ENCODE data around the gene CRISPLD2. TPM values are rescaled to one million over a fixed set of nuclear protein-coding genes. Genes with fewer than 3 reads are reported as not detected.

The CRISPLD2 gene
- total RNA-seq, 1 experiment from 2014 or later, result 9.4 TPM

- Mint-ChIP-seq H3K9me3 (no peaks in the 10 kb centered on the region; the same call in 1 of the 2 replicates), H3K27me3 (ENCODE audit: low read depth) (no peaks in the 10 kb centered on the region), H3K36me3 (peaks cover 7% of the 10 kb centered on the region; the same call in 1 of the 2 replicates), H3K4me3 (no peak overlapping the region), H3K4me1 (peaks cover 10% of the 10 kb centered on the region; the same call in 1 of the 2 replicates), H3K27ac (no peak overlapping the region)
- CTCF ChIA-PET, result no interaction called here
- POLR2A ChIA-PET, result interaction anchor here (0.6 kb wide), 1 partner anchor 13 kb away, joined by 3 read pairs; no protein-coding TSS in a partner anchor
- no peak for ATAC-seq
- no peak for TF ChIP-seq RORB (CRISPR knock-in tag; IDR thresholded peaks at IDR 0.05)
- TF ChIP-seq TEAD1 (CRISPR knock-in tag; IDR thresholded peaks at IDR 0.05), result no peak
- TF ChIP-seq, protein P1, sequence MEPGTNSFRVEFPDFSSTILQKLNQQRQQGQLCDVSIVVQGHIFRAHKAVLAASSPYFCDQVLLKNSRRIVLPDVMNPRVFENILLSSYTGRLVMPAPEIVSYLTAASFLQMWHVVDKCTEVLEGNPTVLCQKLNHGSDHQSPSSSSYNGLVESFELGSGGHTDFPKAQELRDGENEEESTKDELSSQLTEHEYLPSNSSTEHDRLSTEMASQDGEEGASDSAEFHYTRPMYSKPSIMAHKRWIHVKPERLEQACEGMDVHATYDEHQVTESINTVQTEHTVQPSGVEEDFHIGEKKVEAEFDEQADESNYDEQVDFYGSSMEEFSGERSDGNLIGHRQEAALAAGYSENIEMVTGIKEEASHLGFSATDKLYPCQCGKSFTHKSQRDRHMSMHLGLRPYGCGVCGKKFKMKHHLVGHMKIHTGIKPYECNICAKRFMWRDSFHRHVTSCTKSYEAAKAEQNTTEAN (CRISPR knock-in tag; IDR thresholded peaks at IDR 0.05), result no peak
- DNase-seq (ENCODE audit: low spot score), result no peak
Measured at GRCh38 chr16:84893467-84893848, 73.7 kb downstream of the CRISPLD2 start.

DNA sequence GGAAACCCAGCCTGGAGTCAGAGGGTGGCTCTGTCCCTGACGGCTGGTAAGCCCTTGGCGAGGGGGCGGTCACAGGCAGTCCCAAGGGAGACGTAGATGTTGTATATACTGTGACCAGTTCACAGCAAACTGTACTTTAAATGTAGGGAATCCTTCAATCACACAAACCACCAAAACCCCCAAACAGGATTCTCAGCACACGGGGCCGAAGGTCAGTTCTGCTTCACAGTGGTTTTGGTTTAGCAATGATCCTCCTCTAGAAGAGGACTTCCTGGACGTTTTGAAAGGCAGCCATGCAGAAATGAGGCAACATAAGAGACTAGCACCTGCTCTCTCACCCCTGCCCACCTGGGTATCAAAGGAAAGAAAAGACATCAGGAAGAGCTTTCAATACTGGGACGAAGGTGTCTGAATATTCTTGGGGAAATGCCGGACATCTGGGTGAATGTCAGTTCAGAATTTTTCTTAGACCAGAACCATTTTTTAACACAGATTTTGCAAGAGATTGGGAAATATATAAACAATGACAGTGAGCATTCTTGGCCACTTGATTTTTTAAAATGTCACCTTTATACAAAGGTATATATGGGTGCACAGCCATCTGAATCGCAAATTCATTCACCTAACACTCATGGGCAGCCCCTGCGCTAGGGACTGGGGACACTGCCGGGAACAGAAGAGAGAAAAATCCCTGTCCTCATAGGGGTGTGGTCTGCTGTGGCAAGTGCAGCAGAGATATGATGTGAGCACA lies 74.2 kb downstream of the CRISPLD2 start:
- no peak overlapping the region for H3K27ac Mint-ChIP-seq
- no peak for TF ChIP-seq TCF7 (CRISPR knock-in tag; IDR thresholded peaks at IDR 0.05; ENCODE audit: low read depth)
- TF ChIP-seq MLX (CRISPR knock-in tag; IDR thresholded peaks at IDR 0.05), result no peak
- TF ChIP-seq, protein P2, sequence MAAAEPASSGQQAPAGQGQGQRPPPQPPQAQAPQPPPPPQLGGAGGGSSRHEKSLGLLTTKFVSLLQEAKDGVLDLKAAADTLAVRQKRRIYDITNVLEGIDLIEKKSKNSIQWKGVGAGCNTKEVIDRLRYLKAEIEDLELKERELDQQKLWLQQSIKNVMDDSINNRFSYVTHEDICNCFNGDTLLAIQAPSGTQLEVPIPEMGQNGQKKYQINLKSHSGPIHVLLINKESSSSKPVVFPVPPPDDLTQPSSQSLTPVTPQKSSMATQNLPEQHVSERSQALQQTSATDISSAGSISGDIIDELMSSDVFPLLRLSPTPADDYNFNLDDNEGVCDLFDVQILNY (CRISPR knock-in tag; IDR thresholded peaks at IDR 0.05), result no peak
- no peak for TF ChIP-seq ZMAT4 (CRISPR knock-in tag; IDR thresholded peaks at IDR 0.05)
- no peak for TF ChIP-seq ZSCAN18 (CRISPR knock-in tag; IDR thresholded peaks at IDR 0.05)
- TF ChIP-seq, protein P3, sequence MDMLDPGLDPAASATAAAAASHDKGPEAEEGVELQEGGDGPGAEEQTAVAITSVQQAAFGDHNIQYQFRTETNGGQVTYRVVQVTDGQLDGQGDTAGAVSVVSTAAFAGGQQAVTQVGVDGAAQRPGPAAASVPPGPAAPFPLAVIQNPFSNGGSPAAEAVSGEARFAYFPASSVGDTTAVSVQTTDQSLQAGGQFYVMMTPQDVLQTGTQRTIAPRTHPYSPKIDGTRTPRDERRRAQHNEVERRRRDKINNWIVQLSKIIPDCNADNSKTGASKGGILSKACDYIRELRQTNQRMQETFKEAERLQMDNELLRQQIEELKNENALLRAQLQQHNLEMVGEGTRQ (CRISPR knock-in tag; IDR thresholded peaks at IDR 0.05), result no peak
- TF ChIP-seq NR1H2 (CRISPR knock-in tag; IDR thresholded peaks at IDR 0.05), result no peak
- TF ChIP-seq ZNF396 (CRISPR knock-in tag; IDR thresholded peaks at IDR 0.05; ENCODE audit: borderline replicate concordance), result no peak
- no peak for TF ChIP-seq FOXP4 (CRISPR knock-in tag; IDR thresholded peaks at IDR 0.05)
- TF ChIP-seq E2F4 (CRISPR knock-in tag; IDR thresholded peaks at IDR 0.05; ENCODE audit: borderline replicate concordance, low read depth), result no peak
- TF ChIP-seq TEAD4 (CRISPR knock-in tag; IDR thresholded peaks at IDR 0.05), result no peak
- TF ChIP-seq, protein P4, sequence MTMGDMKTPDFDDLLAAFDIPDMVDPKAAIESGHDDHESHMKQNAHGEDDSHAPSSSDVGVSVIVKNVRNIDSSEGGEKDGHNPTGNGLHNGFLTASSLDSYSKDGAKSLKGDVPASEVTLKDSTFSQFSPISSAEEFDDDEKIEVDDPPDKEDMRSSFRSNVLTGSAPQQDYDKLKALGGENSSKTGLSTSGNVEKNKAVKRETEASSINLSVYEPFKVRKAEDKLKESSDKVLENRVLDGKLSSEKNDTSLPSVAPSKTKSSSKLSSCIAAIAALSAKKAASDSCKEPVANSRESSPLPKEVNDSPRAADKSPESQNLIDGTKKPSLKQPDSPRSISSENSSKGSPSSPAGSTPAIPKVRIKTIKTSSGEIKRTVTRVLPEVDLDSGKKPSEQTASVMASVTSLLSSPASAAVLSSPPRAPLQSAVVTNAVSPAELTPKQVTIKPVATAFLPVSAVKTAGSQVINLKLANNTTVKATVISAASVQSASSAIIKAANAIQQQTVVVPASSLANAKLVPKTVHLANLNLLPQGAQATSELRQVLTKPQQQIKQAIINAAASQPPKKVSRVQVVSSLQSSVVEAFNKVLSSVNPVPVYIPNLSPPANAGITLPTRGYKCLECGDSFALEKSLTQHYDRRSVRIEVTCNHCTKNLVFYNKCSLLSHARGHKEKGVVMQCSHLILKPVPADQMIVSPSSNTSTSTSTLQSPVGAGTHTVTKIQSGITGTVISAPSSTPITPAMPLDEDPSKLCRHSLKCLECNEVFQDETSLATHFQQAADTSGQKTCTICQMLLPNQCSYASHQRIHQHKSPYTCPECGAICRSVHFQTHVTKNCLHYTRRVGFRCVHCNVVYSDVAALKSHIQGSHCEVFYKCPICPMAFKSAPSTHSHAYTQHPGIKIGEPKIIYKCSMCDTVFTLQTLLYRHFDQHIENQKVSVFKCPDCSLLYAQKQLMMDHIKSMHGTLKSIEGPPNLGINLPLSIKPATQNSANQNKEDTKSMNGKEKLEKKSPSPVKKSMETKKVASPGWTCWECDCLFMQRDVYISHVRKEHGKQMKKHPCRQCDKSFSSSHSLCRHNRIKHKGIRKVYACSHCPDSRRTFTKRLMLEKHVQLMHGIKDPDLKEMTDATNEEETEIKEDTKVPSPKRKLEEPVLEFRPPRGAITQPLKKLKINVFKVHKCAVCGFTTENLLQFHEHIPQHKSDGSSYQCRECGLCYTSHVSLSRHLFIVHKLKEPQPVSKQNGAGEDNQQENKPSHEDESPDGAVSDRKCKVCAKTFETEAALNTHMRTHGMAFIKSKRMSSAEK (CRISPR knock-in tag; IDR thresholded peaks at IDR 0.05; ENCODE audit: borderline replicate concordance), result no peak
- TF ChIP-seq SP1 (CRISPR knock-in tag; conservative IDR thresholded peaks at IDR 0.05), result no peak
- no peak for TF ChIP-seq NFATC4 (CRISPR knock-in tag; IDR thresholded peaks at IDR 0.05)
- TF ChIP-seq CDX4 (CRISPR knock-in tag; IDR thresholded peaks at IDR 0.05; ENCODE audit: borderline replicate concordance), result no peak
- no peaks in the 10 kb centered on the region for H3K9me3 Mint-ChIP-seq
- no peaks in the 10 kb centered on the region for H3K27me3 Mint-ChIP-seq (ENCODE audit: low read depth)
- H3K4me3 Mint-ChIP-seq, result no peak overlapping the region
- peaks cover 5% of the 10 kb centered on the region; the same call in 1 of the 2 replicates for H3K4me1 Mint-ChIP-seq
- ATAC-seq, result no peak
- no peak for DNase-seq (ENCODE audit: low spot score)
- CTCF ChIA-PET, result no interaction called here
- H3K36me3 Mint-ChIP-seq, result 0 out of 2 replicates have a peak, but pooled peaks cover 2% of the 10 kb centered on the region
- POLR2A ChIA-PET, result no interaction called here

Data from WTC11 (cell line).